H1 (cell line): ENCODE data around the gene MPC1. TPM values are rescaled to one million over a fixed set of nuclear protein-coding genes. Genes with fewer than 3 reads are reported as not detected.

Source experiments
- EZH2 ChIP-seq: fragments of 200-600 bp; sonication (generic); IDR thresholded peaks from 2 replicates; pipeline ENCODE4 v1.7.1; 2012; ENCODE audit warnings: low read depth, mild to moderate bottlenecking, moderate library complexity, low read length, inconsistent platforms; ENCODE audit not compliant: severe bottlenecking
- RFX5 ChIP-seq: IDR thresholded peaks from 2 replicates; pipeline ENCODE4 v1.6.1; 2011; ENCODE audit warnings: low read depth, low read length, improper control_type of control experiment, borderline replicate concordance
- polyA plus RNA-seq, 7 experiments: library from polyadenylated mRNA; depleted of rRNA in 3 of 7; stranded (reverse) in 5 of 7; unstranded in 2 of 7; fragments of >200 nt in 5 of 7; fragments of 200-250 nt in 2 of 7; gene quantifications; 1 replicate in 5 of 7; 2 replicates in 1 of 7; 4 replicates in 1 of 7; pipeline versions ENCODE4 v1.2.1 to v1.2.3, GENCODE V29; 2011 to 2013; ENCODE audit warnings: missing spikeins in 2 of 7, mixed read lengths in 2 of 7
- total RNA-seq: library from RNA; stranded (reverse); fragmentation: NEBNext Ultra II Directional; extraction: Animal tissue kit (Norgen Biotek cat#: 25700); gene quantifications from 2 replicates; pipeline ENCODE4 v1.2.1, GENCODE V29; 2021

MPC1 gene
- total and polyA plus RNA-seq, 2 of the 8 experiments (the other 6 are each of a cell fraction or from before 2014, with no cell fraction given), result 10.2 to 12.6 TPM

DNA sequence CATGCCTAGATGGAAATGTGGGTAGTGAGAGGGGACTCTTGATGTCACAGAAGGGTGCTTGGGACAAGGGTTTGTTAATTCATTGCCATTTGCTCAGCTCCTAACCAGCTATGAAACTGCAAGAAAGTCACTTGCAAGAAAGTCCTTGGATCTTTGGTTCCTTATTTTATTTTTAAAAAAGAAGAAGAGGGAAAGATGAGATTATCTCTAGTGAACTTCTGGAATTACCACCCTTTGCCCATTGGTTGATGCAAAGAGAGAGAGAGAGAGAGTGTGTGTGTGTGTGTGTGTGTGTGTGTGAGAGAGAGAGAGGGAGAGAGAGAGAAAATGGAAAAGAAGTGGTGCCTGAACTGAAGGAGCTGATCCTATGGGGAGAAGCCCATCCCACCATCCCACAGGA, 35.8 kb downstream of the MPC1 start (continued):
- no peak for TF ChIP-seq RFX5
- TF ChIP-seq EZH2, result no peak
- TF ChIP-seq, all 59 proteins: peak for 0
